ENCODE measurements around the gene TAF6L. TPM values are rescaled to one million over a fixed set of nuclear protein-coding genes. Genes with fewer than 3 reads are reported as not detected.

Gene TAF6L
- total RNA-seq, 1 donor: 16.8 TPM

DNA sequence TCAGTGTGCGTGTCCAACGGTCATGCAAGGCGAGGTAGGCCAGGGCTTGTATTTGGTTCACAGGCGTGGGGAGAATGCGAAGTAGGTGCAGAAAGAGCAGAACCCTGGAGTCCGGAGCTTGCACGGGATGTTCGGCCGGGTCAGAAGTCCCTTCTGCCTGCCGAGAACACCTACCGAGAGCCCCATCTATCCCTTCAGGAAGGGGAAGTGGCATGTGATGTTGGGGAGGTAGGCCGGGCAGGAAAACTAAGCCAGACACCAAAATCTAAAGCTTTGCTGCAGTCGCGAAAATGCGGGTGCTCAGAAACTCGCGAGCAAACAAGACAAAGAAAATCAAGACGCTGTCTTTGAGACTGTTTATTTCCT is 435 bp upstream of the TAF6L start:
- DNase-seq (ENCODE audit: low read depth): no peak
- TF ChIP-seq, protein P1, sequence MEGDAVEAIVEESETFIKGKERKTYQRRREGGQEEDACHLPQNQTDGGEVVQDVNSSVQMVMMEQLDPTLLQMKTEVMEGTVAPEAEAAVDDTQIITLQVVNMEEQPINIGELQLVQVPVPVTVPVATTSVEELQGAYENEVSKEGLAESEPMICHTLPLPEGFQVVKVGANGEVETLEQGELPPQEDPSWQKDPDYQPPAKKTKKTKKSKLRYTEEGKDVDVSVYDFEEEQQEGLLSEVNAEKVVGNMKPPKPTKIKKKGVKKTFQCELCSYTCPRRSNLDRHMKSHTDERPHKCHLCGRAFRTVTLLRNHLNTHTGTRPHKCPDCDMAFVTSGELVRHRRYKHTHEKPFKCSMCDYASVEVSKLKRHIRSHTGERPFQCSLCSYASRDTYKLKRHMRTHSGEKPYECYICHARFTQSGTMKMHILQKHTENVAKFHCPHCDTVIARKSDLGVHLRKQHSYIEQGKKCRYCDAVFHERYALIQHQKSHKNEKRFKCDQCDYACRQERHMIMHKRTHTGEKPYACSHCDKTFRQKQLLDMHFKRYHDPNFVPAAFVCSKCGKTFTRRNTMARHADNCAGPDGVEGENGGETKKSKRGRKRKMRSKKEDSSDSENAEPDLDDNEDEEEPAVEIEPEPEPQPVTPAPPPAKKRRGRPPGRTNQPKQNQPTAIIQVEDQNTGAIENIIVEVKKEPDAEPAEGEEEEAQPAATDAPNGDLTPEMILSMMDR (IDR thresholded peaks at IDR 0.05; ENCODE audit: insufficient read depth, low read depth, low read length): no peak
- peak overlapping the region; percentile 78 for H3K4me3 ChIP-seq (ENCODE audit: low read depth, low read length)

DNA sequence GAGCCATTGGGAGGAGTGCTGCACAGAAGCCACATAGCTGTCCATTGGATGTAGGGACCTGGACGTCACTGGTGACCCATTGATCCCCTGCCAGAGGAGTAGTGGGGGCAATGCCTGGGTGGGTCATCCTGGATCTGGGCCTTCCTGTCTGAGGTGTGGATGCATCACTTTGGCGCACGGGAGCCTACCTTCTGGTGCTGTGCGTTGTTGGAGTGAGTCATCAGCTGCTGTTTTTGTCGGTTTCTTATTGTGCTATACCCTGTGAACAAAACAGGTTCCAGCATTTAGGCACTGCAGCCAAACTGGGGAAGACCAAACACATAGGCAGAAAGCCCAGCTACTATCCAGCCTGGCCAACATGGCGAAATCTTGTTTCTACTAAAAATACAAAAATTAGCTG is 3.2 kb downstream of the TAF6L start:
- TF ChIP-seq, protein P1 (IDR thresholded peaks at IDR 0.05; ENCODE audit: insufficient read depth, low read depth, low read length): no peak
- no peak for DNase-seq (ENCODE audit: low read depth)
- no peak overlapping the region for H3K4me3 ChIP-seq (ENCODE audit: low read depth, low read length)

DNA sequence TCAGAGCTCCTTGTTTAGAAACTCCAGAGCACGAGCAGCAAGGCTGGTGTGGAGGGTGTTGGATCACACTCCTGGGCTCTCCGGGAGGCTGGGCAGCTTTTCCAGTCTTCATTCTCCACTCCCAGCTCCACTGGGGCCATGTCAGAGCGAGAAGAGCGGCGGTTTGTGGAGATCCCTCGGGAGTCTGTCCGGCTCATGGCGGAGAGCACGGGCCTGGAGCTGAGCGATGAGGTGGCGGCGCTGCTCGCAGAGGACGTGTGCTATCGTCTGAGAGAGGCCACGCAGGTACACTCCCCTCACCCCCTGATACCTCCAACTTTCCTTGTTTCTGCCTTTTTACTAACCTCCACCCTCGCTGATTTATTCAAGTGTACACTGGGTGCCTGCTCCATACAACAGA is 4.5 kb downstream of the TAF6L start:
- DNase-seq (ENCODE audit: low read depth): no peak
- H3K4me3 ChIP-seq (ENCODE audit: low read depth, low read length): no peak overlapping the region
- TF ChIP-seq, protein P1 (IDR thresholded peaks at IDR 0.05; ENCODE audit: insufficient read depth, low read depth, low read length): no peak

DNA sequence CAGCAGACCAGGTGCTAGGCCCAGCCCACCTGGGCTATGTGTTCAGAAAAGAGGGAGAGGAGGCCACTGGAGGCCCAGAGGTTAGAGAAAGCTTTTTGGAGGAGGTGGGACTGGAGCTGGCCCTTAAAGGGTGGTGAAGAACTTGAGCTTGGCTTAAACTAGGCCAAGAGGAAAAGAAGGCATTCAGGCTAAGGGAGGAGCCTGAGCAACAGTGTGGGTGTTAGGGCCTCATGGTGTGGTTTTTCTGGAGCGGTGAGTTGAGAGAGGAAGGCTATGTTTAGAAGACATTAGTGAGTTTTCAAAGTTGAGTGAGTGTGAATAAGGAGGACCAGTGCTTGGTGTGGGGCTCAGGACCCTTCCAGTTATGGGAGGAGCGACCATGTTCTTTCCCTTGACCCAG is 6.2 kb downstream of the TAF6L start:
- TF ChIP-seq, protein P1 (IDR thresholded peaks at IDR 0.05; ENCODE audit: insufficient read depth, low read depth, low read length): no peak
- H3K4me3 ChIP-seq (ENCODE audit: low read depth, low read length): no peak overlapping the region
- no peak for DNase-seq (ENCODE audit: low read depth)

DNA sequence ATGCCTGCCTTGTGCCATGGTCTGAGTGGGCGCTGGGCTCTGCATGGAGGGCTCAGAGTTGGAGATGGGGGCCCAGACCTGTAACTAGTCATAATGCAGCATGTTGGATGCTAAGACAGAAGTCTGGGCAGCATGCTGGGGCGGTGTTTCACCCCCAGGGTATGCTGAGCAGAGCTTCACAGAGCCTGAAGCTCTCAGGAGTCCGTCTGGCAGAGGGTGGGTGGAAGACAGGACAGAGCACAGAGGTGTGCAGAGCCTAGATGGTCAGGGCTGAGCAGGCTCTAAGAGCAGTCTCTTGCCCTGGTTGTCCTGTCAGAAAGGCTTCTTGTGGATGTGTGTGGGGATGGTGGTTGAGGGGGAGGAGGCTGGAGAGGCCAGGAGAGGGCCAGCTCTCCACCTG is 7.2 kb downstream of the TAF6L start:
- no peak overlapping the region for H3K4me3 ChIP-seq (ENCODE audit: low read depth, low read length)
- DNase-seq (ENCODE audit: low read depth): no peak
- TF ChIP-seq, protein P1 (IDR thresholded peaks at IDR 0.05; ENCODE audit: insufficient read depth, low read depth, low read length): no peak

DNA sequence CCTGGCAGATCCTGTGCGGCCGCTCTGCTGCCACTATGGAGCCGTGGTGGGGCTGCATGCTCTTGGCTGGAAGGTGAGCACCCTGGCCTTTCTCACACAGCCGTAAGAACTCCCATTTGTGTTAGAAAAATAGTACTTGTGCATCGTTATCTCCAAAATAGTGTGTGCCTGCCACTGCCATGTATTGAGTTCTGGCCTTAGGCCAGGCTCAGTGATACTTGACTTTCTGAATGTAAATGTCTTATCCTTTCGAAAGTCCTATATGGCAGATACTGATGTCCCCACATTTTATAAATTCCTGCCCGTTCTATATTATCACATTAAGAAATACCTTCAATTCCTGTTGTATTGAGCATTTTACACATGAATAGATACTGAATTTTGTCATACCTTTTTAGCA is 11.6 kb downstream of the TAF6L start:
- no peak overlapping the region for H3K4me3 ChIP-seq (ENCODE audit: low read depth, low read length)
- TF ChIP-seq, protein P1 (IDR thresholded peaks at IDR 0.05; ENCODE audit: insufficient read depth, low read depth, low read length): no peak
- no peak for DNase-seq (ENCODE audit: low read depth)

DNA sequence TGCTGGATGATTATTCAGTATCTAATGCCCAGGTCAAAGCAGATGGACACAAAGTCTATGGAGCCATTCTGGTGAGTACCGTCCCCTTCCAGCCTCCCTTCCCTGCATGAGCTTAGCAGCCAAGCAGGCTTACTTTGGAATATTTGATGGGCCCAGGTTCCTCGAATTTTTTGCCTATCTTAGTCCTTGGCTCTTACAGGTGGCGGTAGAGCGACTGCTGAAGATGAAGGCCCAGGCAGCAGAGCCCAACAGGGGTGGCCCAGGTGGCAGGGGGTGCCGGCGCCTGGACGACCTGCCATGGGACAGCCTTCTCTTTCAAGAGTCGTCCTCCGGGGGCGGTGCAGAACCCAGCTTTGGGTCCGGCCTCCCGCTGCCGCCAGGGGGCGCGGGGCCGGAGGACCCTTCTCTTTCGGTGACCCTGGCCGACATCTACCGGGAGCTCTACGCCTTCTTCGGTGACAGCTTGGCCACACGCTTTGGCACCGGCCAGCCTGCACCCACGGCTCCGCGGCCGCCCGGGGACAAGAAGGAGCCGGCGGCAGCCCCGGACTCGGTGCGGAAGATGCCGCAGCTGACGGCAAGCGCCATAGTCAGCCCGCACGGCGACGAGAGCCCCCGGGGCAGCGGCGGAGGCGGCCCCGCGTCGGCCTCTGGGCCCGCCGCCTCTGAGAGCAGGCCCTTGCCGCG is 15.3 kb downstream of the TAF6L start:
- TF ChIP-seq, protein P1 (IDR thresholded peaks at IDR 0.05; ENCODE audit: insufficient read depth, low read depth, low read length): peak; percentile 99
- DNase-seq (ENCODE audit: low read depth): peak; percentile 84
- H3K4me3 ChIP-seq (ENCODE audit: low read depth, low read length): peak overlapping the region; percentile 97
